ENCODE measurements around the gene TRIP4. TPM values are rescaled to one million over a fixed set of nuclear protein-coding genes. Genes with fewer than 3 reads are reported as not detected.

The TRIP4 gene
- total RNA-seq, 1 experiment from 2014 or later, result 26.2 TPM

- Mint-ChIP-seq H3K36me3 (ENCODE audit: insufficient read depth, unreplicated experiment) (peaks cover 22% of the 10 kb centered on the region), H3K4me1 (ENCODE audit: low read depth, unreplicated experiment) (peaks cover 22% of the 10 kb centered on the region), H3K27me3 (ENCODE audit: insufficient read depth, unreplicated experiment) (no peaks in the 10 kb centered on the region), H3K27ac (ENCODE audit: unreplicated experiment) (no peak overlapping the region), H3K4me3 (ENCODE audit: unreplicated experiment) (no peak overlapping the region), H3K9me3 (ENCODE audit: unreplicated experiment) (no peaks in the 10 kb centered on the region)
- no peak for DNase-seq
- no peaks in the 10 kb centered on the region for H3K9me3 ChIP-seq
- no peaks in the 10 kb centered on the region for H3K27me3 ChIP-seq (replicated peaks; ENCODE audit: control insufficient read depth, insufficient read depth, low read length)
- TF ChIP-seq CTCF (IDR thresholded peaks at IDR 0.05; ENCODE audit: insufficient read depth in 1 of 2, low read depth in 1 of 2, low read length in 1 of 2, severe bottlenecking in 1 of 2, unreplicated experiment in 1 of 2), result no peak
- peaks cover 12% of the 10 kb centered on the region for H3K4me1 ChIP-seq
- ChIA-PET CTCF (no interaction called here), POLR2A (no interaction called here)
- intact Hi-C loops (cut with micrococcal nuclease; ENCODE audit: unreplicated experiment), result no loop called here
- BruUV-seq (replicated peaks), result no TSS peak
- H3K4me3 ChIP-seq (ENCODE audit: low read depth, low read length), result no peak overlapping the region
- H3K36me3 ChIP-seq (ENCODE audit: control insufficient read depth, insufficient read depth, low read length), result peaks cover 5% of the 10 kb centered on the region; the same call in 1 of the 2 replicates
Observed at GRCh38 chr15:64502551-64502950, 114.9 kb downstream of the TRIP4 start.

- intact Hi-C loops (cut with micrococcal nuclease; ENCODE audit: unreplicated experiment), result no loop called here
- peaks cover 28% of the 10 kb centered on the region for H3K4me1 Mint-ChIP-seq (ENCODE audit: low read depth, unreplicated experiment)
- CTCF ChIA-PET, result no interaction called here
- POLR2A ChIA-PET, result no interaction called here
- BruUV-seq (replicated peaks), result no TSS peak
- Histone ChIP-seq H3K36me3 (ENCODE audit: control insufficient read depth, insufficient read depth, low read length) (peaks cover 5% of the 10 kb centered on the region; the same call in 1 of the 2 replicates), H3K9me3 (no peaks in the 10 kb centered on the region), H3K4me3 (ENCODE audit: low read depth, low read length) (no peak overlapping the region), H3K4me1 (peaks cover 16% of the 10 kb centered on the region), H3K27me3 (replicated peaks; ENCODE audit: control insufficient read depth, insufficient read depth, low read length) (no peaks in the 10 kb centered on the region)
- no peak for DNase-seq
- peak overlapping the region; percentile 26 for H3K27ac Mint-ChIP-seq (ENCODE audit: unreplicated experiment)
- H3K36me3 Mint-ChIP-seq (ENCODE audit: insufficient read depth, unreplicated experiment), result peaks cover 20% of the 10 kb centered on the region
- H3K4me3 Mint-ChIP-seq (ENCODE audit: unreplicated experiment), result no peak overlapping the region
- TF ChIP-seq CTCF (IDR thresholded peaks at IDR 0.05; ENCODE audit: insufficient read depth in 1 of 2, low read depth in 1 of 2, low read length in 1 of 2, severe bottlenecking in 1 of 2, unreplicated experiment in 1 of 2), result no peak
- H3K9me3 Mint-ChIP-seq (ENCODE audit: unreplicated experiment), result no peaks in the 10 kb centered on the region
- no peaks in the 10 kb centered on the region for H3K27me3 Mint-ChIP-seq (ENCODE audit: insufficient read depth, unreplicated experiment)
Observed at GRCh38 chr15:64503197-64503596, 115.6 kb downstream of the TRIP4 start.

GRCh38 chr15:64503640-64504039 lies 116.0 kb downstream of the TRIP4 start:
- Mint-ChIP-seq H3K27ac (ENCODE audit: unreplicated experiment) (peak overlapping the region; percentile 26), H3K9me3 (ENCODE audit: unreplicated experiment) (no peaks in the 10 kb centered on the region), H3K27me3 (ENCODE audit: insufficient read depth, unreplicated experiment) (no peaks in the 10 kb centered on the region), H3K36me3 (ENCODE audit: insufficient read depth, unreplicated experiment) (peaks cover 17% of the 10 kb centered on the region), H3K4me3 (ENCODE audit: unreplicated experiment) (no peak overlapping the region), H3K4me1 (ENCODE audit: low read depth, unreplicated experiment) (peaks cover 33% of the 10 kb centered on the region)
- peaks cover 21% of the 10 kb centered on the region for H3K4me1 ChIP-seq
- DNase-seq, result no peak
- ChIA-PET POLR2A (no interaction called here), CTCF (no interaction called here)
- no peaks in the 10 kb centered on the region for H3K9me3 ChIP-seq
- TF ChIP-seq CTCF (IDR thresholded peaks at IDR 0.05; ENCODE audit: insufficient read depth in 1 of 2, low read depth in 1 of 2, low read length in 1 of 2, severe bottlenecking in 1 of 2, unreplicated experiment in 1 of 2), result no peak
- intact Hi-C loops (cut with micrococcal nuclease; ENCODE audit: unreplicated experiment), result no loop called here
- BruUV-seq (replicated peaks), result no TSS peak
- peaks cover 5% of the 10 kb centered on the region; the same call in 1 of the 2 replicates for H3K36me3 ChIP-seq (ENCODE audit: control insufficient read depth, insufficient read depth, low read length)
- no peak overlapping the region for H3K4me3 ChIP-seq (ENCODE audit: low read depth, low read length)
- H3K27me3 ChIP-seq (replicated peaks; ENCODE audit: control insufficient read depth, insufficient read depth, low read length), result no peaks in the 10 kb centered on the region

Other genes starting within 250 kb of the TRIP4 start
- gene SNX22, start 236.1 kb upstream of the TRIP4 start, total RNA-seq (2022), result 0.91 and 1.2 TPM in 2 replicates
- 458 and 504 TPM in 2 replicates for gene PPIB, start 224.8 kb upstream of the TRIP4 start, total RNA-seq (2022)
- 11.5 and 17.5 TPM in 2 replicates for gene CSNK1G1, start 31.7 kb upstream of the TRIP4 start, total RNA-seq (2022)
- 93.7 and 96.9 TPM in 2 replicates for gene PCLAF, start 6.4 kb upstream of the TRIP4 start, total RNA-seq (2022)
- 30.1 and 34.0 TPM in 2 replicates for gene ZNF609, start 72.7 kb downstream of the TRIP4 start, total RNA-seq (2022)